GM19240 (cell line): ENCODE measurements around the gene INTS6.

ENCODE experiments used
- DNase-seq: peaks from one replicate; pipeline ENCODE4 v3.0.0; 2011; ENCODE audit warnings: low spot score; ENCODE audit not compliant: insufficient read length

INTS6 gene

DNA sequence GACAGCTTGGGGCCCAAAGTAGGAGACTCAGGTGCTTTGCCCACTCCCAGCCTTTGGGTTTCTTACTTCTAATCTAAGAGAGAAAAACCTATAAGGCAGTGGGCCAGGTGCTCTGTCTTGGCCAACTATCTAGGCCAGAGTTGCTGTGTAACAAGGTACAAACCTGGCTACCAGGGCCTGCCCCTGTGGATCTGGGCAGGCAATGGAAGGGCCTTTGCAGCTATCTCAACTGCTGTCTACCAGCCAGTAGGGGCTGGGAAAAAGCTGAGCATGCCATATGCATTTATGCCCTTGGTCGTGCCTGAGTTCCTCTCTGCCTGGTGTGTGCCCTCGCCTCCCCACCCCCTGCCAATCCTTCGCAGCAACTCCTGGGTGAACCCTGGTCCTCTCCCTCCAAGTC is 130.0 kb downstream of the INTS6 start:
- no peak for DNase-seq

DNA sequence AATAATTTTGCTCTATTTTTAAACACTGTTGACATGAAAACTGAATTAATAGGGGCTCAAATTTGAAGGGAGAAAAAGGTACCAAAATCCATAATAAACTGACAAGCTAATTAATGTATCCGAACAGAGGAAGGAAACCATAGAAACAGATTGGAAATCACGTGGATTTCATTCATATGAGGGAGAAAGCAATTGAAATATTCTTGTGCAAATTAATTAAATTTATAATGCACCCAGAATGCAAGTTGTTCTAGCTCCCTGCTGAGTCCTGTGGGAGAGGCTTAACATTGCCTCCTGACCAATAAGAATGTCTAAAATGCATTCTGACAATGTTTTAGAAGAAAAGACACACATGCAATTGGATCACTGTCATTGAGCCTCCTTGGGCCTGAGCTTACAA is 131.0 kb downstream of the INTS6 start:
- no peak for DNase-seq

DNA sequence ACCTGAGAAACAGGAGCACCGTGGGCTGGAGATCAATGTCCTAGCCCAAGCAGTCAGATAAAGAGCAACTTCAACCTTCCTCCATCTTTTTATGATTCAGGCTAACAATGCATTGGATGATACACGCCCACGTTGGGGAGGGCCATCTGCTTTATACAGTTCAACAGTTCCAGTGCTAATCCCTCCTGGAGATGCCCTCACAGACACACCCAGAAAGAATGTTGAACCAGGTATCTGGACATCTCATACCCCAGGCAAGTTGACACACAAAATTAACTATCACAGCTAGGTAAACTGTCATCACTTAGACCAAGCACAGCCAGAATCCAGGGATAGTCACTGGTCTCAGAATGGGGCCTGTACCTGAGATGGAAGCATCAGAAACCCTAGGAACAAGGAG is 134.0 kb downstream of the INTS6 start:
- no peak for DNase-seq

DNA sequence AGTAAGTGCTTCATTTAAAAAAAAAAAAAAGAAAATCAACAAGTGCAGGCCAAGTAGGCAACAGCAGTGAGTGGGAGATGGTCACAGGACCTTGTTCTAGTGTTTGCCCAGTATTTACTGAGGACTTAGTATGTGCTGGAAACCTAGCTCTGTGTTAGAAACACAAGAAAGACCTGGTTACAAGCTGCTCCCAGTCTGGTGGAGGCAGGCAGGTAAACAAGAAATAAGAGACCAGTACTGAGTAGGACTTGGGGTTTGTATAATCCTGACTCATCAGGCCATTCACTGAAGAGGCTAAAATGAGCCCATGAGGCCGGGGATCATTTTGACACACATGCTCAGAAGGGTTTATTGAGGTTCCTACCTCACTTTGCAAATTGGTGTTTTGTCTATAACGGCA is 134.8 kb downstream of the INTS6 start:
- no peak for DNase-seq

DNA sequence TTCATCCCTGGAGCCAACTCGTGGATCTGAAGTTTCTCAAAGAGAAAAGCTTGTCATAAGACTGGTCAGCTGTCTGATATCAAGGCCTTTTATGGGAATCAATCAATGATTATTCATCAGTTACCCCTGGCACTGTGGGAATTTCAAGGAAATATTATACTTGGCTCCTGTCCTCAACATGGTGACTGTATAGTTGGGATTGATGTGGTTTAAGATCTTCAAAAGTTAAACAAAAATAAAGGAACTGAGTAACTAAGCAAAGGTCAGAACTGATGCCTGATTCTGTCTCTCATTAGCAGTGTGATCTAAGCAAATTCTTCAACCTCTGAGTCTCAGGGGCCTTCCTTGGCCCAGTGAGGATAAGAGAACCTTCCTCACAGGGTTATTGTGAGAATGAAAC is 135.6 kb downstream of the INTS6 start:
- DNase-seq = no peak

DNA sequence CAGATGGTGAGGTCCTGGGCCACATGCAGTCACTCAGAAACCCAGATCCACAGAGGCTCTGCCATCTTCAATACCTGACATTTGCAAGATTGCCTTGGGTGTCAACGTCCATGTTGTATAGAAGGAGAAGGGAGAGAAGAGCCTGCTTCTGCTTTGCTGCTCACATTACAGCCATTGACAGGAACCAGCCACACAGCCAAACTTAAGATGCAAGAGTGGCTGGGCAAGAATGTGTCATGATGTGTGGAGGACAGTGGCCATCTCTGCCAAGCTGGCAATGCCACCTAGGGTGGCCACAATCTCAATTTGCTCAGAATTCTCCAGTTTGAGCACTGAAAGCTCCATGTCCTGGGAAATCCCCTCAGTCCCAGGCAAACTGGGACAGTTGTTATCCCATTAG is 139.2 kb downstream of the INTS6 start:
- DNase-seq = no peak

DNA sequence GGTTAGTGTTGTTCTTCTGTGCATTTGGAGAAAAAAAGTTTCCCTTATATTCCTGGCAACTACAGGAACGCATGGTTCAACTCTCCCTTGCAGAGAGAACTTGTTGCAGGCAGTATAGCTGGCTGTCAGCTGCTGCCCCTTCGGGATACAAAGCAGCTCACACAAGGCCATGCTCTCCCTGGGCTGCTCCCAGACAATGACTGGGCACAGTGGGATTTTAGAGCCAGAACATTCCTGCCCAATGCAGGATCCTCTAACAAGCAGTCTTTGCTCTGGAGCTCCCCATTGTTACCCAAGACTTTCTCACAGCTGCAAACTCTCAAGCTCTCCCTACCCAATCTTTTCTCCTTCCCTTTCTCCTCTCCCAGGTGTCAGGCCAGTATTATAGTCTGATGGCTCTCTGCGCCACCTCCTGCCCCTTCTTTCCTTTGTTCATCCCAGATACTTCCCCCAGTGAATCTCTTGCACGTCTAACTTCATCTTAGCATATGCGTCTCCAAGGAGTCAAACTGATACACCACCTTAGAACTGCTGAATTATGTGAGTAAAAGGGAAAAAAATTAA is 140.8 kb downstream of the INTS6 start:
- no peak for DNase-seq
